ENCODE data around the gene TMEM150C.
A peak's percentile ranks its signal among the peaks of the same experiment; 100 is the strongest.

The TMEM150C gene

DNA sequence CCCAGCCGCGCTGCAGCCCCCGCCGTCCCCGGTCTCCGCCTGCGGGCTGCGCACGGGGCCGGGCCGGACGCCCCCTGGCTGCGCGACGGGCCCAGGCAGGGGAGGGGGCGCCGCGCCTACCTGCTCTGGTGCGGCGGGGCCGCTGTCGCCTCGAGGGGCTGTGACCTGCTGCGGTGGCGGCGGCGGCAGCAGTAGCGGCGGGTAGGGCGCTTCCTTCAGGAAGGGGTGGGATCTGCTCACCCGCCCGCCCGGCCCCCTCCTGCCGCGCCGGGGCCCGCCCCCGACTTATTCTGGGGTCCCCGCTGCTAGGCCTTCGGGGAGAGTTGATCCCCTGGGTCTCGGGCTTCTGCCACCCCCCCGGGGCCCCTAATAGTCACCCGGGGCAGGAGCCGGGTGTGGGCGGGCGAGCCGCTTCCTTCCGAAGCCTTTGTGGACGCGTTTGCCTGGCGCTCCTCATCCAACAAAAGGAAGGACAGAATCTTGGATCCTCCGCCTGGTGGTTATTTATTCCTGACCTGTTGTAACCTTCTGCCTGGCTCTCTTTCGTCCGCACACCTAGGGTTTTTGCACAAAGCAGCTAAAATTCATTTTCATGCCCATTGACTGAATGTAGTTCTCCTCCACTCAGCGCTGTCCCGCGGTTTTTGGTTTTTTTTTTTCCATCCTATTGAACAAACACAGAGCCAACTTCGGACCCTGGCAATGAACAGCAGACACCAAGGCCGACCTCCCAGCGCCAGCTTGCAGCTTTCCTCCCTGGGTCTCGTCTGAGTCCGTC is at the start of gene TMEM150C:
Gene TMEM150C (minus strand): TSS at position 203 of the 778 bp plus-strand sequence. CDS start 57,331 bp downstream, outside the sequence.
- DNase-seq: peak; percentile 38

DNA sequence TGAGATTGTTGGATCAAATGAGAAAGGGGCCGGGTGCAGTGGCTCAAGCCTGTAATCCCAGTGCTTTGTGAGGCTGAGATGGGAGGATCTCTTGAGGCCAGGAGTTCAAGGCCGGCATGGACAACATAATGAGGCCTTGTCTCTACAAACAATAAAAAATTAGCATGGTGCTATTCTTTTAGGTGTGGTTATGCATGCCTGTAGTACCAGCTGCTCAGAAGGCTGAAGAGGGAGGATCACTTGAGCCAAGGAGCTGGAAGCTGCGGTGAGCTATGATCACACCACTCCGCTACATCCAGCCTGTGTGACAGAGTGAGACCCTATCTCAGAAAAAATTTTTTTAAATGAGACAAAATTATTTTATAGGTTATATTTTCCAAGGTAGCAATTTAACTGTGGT is 49.7 kb upstream of the TMEM150C start:
- no peak for DNase-seq

GRCh38 chr4:82610041-82610440 is 48.3 kb upstream of the TMEM150C start:
- DNase-seq: no peak

DNA sequence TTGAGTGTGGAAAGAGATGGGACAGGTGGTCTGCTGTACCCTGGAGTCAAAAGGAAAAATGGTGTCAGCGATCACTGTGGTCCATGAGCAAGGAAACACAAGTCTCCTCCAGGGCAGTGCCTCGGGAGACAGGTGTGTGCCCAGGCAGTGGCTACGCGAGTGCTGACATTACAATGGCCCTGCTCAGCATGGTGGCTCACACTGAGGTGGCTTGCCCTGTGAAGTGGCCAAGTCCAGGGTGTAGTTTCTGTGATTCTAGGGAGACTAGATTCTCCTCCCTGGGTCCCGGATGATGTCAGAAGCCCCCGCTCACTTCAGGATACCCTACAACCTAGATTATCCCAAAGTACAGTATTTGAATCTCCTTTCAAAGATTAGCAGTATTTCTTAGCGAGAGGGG is 44.8 kb upstream of the TMEM150C start:
- no peak for DNase-seq

DNA sequence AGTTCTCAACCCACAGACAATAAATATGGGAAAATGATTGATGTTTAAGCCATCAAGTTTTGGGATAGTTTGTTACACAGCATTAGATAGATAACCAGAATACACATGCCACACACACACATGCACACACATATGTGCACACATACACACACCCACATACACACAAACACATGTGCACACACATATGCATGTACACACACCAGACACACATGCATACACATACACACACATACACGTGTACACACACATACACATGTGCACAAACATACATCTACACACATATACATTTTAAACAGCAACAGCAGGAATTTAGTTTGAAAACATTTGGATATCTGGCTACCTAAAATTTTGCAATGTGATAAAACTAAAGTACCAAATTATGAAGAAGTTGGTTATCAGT is 42.7 kb upstream of the TMEM150C start:
- no peak for DNase-seq

DNA sequence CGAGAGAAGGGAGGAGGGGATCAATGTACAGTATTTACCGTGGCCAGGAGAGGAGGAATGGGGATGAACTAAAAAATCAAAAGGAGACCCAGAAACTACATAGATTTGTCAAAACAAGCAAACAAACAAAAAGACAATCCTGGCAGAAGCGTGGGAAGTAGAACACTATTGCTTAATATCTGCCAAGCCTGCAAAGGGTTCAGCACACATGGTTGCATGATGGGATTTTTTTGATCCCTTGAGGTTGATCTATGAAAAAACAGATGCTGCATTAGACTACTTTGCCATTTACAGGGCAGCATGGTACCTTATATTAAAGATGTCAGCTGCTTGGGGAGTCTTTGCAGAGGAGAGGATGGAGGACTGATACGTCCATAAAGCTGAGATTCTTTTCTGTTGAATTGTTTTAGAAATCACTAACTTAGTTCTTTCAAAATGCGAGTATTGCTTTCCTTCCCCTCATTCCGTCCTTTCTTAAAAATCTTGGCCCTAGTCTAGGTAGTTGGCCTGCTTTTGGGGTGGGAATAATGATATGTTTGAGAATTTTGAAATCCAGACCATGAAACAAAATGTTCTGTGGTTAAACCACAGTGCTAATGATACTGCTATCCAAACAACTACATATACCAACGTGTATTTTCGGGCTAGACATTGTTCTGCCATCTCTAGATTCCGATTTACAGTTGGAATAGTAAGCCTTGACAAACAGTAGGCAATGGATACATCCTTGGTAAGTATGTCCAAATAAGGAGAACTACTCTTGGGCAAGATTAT is 39.6 kb upstream of the TMEM150C start:
- DNase-seq: no peak

- peak; percentile 52 for DNase-seq
These were observed 37.5 kb upstream of the TMEM150C start for GRCh38 chr4:82599336-82599735.

GRCh38 chr4:82594456-82594855 is 32.7 kb upstream of the TMEM150C start:
- DNase-seq: no peak

DNA sequence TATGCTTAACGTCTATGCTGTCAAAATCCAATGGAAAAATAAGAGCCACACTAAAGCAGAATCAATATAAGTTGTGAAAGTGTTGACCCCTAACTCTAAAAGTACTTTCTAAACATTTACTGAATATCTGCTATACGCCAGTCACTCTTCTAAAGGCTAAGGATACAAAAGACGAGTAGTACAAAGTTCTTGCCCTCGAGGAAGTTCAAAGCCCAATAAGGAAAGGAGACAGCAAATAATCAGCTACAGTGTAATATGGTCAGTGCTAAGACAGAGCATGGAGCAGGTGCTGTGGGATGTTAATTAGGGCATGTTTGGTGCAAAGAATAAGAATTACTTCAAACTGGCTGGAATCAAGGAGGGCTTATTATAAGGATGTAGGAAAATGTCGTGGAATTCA is 31.6 kb upstream of the TMEM150C start:
- no peak for DNase-seq

DNA sequence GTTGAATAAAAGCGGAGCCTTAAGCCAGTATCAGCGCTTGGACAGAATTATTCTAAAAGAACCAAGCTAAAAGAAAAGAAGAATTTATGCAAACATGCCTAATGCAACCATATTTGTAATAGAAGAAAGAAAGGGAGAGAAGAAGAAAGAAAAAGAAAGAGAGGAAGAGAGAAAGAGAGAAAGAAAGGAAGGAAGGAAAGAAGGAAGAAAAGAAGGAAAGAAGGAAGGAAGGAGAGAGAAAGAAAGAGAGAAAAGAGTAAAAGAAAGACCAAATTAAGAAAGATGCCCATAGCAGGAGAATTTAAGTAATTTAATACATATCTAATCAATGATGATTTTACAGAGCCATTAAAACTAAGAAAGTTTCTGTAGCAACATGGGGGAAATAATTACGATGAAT is 30.9 kb upstream of the TMEM150C start:
- DNase-seq: no peak

GRCh38 chr4:82591592-82591991 is 29.8 kb upstream of the TMEM150C start:
- no peak for DNase-seq

- no peak for DNase-seq
These were observed 28.0 kb upstream of the TMEM150C start for GRCh38 chr4:82589756-82590155.

- no peak for DNase-seq
These were observed 27.0 kb upstream of the TMEM150C start for GRCh38 chr4:82588771-82589270.

GRCh38 chr4:82587826-82588540 is 26.2 kb upstream of the TMEM150C start:
- DNase-seq: no peak

DNA sequence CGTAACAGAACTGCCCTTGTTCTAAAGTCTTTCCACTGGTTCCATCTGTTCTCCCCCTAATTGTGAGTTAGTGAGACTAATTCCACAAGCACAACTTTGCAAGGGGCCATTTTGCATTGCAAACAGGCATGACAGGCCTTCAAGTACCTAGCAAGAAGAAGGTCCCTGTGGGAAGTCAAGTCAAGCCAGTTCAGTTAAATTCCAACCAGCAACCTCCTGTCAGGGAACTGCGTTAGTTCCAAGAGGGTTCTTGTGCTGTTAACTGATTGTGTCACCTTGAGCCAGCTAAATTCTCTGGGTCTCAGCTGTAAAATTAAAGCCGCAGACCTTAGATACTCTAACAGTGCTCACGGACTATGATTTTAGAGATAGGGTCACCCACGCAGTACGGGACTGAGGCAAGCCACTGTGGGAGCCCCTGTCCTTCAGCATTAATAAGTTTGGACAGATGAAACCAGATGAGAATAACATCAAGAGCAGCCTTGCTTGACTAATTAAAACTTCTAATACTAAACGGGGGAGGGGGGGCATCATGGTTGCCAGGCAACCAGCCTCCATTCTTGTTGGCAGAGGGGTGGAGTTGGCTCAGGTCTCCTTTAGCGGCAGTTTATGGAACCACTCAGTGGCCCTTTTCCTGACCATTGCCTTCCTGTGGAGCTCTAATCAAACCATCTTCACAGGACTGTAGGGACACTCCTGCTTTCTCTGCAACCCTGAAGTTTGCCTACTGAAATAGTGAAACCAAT is 24.1 kb upstream of the TMEM150C start:
- DNase-seq: peak; percentile 39

GRCh38 chr4:82584931-82585330 is 23.1 kb upstream of the TMEM150C start:
- DNase-seq: peak; percentile 74

DNA sequence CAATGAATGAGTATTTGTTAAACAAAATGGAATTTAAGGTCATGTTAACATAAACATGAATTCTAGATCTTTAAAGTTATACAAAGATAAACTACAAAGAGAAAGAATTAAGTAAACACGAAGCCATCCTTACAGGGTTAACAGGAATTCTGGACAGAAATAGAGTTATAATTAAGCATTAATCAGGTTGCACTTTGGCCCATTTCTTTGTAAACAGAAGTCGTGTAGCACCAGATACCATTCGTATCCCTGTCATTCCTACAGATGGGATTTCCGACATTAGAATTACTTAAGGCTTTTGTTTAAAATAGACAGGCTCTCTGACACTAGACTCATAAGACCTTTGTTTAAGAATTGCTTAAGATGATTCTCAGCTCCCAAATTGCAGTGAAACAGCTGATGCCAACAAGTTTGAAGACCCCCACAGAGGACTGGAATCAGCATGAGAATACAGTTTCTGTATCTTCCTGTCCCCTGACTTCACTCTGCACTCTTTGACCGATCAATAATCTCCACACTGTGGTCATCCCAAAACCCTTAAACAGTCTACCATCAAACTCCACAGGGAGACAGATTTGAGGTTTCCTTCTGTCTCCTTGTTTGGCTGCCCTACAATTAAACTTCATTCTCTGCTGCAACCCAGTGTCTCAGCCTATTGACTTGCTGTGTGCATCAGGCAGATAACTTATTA is 22.3 kb upstream of the TMEM150C start:
- no peak for DNase-seq

- no peak for DNase-seq
These were observed 18.1 kb upstream of the TMEM150C start for GRCh38 chr4:82579932-82580331.

DNA sequence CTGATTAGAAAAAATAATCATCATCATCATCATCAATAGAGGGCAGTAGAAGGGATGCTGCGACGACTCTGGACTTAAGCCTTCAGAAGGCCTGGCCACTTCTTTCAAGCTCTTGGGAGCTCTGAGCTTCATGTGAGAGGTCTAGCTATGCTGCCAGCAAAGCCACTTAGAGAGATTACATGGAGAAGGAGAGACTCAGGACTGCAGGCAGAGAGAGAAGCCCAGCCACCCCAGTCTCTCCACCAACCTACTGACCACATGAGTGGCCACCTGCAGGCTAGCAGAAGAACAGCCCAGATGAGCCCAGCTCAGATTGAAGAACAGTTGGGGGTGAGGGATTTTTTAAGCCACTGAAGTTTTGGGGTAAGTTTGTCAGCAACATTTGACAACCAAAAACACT is 17.1 kb upstream of the TMEM150C start:
- DNase-seq: peak; percentile 26

GRCh38 chr4:82577451-82577850 is 15.7 kb upstream of the TMEM150C start:
- no peak for DNase-seq

DNA sequence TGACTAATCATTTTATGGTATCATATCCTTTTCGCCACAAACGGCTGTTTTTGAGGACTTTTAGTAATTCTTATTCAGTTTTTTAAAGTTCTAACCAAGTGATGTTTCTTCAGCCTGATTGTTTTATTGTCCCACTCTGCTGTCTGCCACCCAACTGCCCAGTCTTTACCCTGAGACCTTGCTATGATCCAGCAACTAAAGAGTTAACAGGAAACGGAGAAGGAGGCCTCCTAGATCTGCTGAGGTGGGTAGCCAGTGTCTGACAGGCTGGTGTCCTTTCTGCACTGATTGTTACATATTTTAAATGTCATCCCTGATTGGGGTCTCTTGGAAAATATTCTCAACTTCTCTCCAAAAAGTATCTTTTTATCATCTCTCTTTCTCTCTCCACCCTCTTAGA is 7.9 kb upstream of the TMEM150C start:
- no peak for DNase-seq

DNA sequence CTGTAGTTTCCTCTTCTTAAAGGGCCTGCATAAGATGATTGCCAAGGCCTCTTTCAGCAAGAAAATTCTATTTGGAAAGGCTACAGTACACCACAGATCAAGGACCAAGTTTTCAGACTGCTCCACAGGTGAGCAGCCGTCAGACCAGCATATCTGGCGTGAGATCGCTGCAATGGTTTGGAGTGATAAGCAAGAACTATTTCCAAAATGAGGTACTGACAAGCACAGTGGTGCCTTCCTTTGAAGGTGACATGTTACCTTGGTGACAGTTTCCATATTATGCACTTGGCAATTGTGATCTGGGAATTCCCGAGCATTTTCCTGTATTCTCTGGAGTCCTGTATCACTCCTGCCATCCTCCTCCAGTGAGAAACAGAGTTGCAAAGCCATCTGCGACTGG is 7.3 kb upstream of the TMEM150C start:
- no peak for DNase-seq
